GM18873 (cell line): ENCODE data around the gene CNN2.
"Not testable (repeated sequence)": the region's sequence is repeated elsewhere in the genome, so short reads cannot be mapped to it uniquely, and the experiment has no call there.

Experiments
- ATAC-seq: cut with Tn5 transposase; IDR thresholded peaks from one replicate; pipeline ENCODE4 v1.9.1; 2021; ENCODE audit warnings: mild to moderate bottlenecking, moderate library complexity, moderate number of reproducible peaks; ENCODE audit not compliant: unreplicated experiment, low FRiP score

CNN2 gene

DNA sequence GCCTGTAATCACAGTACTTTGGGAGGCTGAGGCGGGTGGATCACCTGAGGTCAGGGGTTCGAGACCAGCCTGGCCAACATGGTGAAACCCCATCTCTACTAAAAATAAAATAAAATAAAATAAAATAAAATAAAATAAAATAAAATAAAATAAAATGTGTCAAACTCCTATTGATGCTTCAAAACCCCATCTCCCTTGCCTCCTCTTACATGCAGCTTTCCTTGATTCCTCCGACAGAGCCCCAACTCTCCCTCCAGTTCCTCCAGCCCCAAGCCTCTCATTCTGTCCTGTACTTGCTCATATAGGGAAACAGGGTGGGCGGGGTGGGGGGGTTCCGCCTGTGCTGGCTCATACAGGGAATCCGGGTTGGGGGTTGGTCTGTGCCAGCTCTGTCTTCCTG is 1.3 kb upstream of the CNN2 start:
- not testable (repeated sequence) for ATAC-seq

- ATAC-seq, result no peak
Observed at GRCh38 chr19:1026783-1027649, 608 bp downstream of the CNN2 start.

- no peak for ATAC-seq
Observed at GRCh38 chr19:1027650-1028061, 1.2 kb downstream of the CNN2 start.

DNA sequence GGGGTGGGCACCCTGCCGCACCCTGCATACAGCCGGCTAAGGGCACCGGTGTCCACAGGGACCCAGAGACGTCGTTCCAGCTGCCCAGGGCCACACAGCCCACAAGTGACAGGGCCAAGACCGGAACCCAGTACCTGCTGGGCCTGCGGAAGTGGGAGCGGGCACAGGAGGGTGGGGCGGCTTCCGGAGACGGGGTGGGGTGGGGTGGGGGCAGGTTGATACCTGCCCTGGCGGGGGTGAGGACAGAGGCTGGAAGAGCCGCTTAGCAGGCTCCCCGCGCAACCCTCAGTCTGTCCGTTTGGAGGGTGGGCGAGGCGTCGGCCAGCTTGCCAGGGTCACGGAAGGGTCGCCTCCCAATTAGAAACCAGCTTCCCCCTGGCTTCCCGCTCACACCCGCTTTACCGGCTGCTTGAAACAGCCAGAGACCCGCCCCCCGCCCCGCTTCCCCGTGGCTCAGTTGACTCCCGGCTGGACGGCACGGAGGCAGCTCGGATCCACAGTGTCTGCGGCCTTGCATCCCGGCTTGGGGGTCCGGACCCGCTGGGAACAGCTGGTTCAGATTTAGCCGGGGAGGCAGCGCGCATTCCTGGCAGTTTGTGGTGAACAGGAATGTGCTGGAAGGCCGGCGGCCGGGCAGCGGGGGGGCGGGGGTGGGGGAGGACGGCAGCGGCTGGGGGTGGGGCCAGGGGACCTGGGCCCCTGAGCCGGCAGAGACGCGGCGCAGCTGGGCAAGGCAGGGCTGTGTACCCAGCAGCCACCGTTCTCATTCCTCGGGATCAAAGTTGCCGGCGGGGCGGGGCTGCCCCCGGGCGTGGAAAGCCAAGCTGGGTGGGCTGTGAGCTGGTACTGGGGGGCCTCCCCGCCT is 1.9 kb downstream of the CNN2 start:
- no peak for ATAC-seq

DNA sequence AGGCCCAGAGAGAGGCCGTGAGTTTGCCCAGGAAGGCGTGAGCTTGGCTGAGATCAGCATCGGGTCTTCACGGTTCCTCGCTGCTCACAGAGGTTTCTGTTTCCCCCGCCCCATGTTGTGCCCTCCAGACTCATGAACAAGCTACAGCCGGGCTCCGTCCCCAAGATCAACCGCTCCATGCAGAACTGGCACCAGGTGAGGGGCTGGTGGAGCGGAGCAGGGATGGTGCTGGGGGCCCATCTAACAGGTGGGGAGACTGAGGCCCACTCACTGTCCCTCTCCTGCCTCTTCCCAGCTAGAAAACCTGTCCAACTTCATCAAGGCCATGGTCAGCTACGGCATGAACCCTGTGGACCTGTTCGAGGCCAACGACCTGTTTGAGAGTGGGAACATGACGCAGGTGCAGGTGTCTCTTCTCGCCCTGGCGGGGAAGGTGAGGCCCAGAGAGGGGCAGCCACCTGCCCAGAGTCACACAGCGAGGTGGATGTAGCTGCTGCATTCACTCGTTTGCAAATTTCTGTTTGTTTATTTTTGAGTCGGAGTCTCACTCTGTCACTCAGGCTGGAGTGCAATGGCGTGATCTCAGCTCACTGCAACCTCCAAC is 6.0 kb downstream of the CNN2 start:
- no peak for ATAC-seq

DNA sequence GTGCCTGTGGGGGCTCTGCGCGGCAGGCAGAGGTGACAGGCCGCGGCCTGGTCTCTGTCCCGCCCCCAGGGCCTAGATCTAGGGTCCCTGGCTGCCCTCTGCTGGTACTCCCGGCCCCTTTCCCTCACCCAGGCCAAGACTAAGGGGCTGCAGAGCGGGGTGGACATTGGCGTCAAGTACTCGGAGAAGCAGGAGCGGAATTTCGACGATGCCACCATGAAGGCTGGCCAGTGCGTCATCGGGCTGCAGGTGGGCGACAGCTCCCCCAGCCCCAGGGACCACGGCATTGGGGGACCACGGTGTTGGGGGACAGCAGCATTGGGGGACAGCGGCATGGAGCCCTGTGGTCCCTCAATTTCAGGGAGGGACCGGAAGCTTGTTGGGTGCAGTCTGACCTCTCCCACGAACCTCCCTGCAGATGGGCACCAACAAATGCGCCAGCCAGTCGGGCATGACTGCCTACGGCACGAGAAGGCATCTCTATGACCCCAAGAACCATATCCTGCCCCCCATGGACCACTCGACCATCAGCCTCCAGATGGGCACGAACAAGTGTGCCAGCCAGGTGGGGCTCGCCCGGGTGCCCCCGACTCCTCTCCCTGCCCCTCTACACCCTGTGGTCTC is 9.7 kb downstream of the CNN2 start:
- ATAC-seq, result no peak

DNA sequence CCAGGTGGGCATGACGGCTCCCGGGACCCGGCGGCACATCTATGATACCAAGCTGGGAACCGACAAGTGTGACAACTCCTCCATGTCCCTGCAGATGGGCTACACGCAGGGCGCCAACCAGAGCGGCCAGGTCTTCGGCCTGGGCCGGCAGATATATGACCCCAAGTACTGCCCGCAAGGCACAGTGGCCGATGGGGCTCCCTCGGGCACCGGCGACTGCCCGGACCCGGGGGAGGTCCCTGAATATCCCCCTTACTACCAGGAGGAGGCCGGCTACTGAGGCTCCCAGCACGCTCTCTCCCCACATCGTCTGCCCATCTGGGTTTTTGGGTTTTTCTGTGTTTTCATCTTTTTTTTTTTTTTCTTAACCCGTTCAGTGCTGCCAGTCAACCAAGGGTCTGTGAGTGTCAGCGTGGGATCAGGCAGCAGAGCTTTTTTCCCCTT is 11.2 kb downstream of the CNN2 start:
- no peak for ATAC-seq

DNA sequence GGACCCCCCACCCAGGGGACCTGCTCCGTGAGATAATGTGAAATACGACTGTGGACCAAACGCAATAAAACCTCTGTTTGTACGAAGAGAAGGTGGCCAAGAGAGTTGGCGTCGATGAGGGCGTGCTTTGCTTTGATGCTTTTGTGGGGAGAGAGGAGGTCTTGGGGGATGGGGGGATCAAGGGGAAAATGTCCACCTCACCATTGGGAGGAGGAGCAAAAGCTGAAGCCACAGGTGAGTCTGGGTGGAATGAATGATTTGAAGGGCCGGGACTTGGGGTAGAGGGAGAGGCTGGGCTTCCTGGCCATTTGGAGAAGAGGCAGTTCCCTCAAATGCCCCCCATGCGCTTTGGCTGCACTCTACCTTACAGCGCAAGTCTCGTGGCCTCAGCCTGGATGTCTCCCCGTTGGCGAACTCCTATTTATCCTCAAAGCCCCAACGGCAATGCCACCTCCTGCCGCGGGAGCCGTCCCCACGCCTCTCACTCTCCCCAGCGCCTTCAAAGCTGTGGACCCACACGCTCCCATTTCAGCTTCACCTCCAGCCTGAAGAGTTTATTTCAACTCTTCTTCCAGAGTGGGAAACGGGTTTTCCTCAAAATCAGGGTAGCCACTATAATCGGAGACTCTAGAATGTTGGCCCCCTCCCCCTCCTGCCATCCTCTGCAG is 12.7 kb downstream of the CNN2 start:
- ATAC-seq, result no peak

GRCh38 chr19:1039646-1040475 is 13.5 kb downstream of the CNN2 start, which contains the start of gene ABCA7:
ABCA7 (plus strand) TSS chr19:1040107; CDS start chr19:1041362, 1,255 bp downstream.
- peak; percentile 63 for ATAC-seq

DNA sequence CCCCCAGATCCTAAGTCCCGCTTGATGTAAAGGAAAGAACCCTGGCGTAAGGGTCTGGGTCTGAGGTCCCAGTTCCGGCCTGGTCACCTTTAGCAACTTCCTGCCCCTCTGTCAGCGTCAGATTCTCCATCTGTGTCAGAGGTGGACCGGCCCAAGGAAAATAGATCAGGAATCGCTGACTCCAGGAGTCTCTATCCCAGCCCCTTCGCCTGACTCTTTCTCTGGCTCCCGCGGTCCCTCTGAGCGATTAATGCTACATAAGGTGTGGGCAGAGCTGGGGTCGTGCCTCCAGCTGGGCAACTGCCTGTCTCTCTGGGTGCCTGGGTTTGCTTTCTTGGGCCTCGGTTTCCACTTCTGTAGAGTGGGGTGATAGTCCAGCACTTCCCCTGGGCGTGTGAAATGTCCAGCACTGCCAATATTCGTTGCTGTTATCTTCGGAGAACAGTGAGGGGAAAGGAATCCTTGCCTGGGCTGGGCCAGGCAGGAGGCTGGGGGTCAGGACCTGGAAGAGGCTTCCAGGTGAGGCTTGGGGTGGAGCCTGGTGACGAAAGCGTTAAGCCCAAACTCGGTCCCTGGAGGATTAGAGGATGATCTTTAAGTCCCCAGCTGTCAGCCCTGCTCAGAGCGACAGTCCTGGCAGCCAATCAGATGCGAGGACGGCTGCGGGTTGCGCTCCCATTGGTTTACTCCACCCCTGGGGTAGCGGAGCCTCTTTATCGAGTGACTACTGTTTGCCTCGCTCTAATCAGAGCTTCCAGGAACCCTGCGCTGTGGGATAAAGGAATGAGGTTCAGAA is 14.3 kb downstream of the CNN2 start:
- ATAC-seq, result peak; percentile 33

DNA sequence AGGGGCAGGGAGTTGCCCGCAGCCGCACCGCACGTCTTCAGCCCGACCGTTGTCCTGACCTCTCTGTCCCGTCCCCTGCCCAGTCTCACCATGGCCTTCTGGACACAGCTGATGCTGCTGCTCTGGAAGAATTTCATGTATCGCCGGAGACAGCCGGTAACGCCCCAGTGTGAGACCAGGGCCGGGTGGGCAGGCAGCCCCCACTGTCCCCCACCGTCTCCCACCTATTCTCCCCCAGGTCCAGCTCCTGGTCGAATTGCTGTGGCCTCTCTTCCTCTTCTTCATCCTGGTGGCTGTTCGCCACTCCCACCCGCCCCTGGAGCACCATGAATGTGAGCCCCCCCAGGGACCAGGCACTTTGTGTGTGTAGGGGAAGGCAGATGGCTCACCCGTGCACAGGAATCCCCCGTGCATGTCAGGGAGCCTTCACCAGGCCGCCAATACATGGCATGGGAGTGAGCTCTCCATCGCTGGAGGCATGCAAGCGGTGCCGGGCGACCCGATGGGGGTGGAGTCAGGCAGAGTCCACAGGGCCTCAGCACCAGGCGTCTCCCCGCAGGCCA is 14.9 kb downstream of the CNN2 start:
- no peak for ATAC-seq

- no peak for ATAC-seq
Observed at GRCh38 chr19:1041835-1042685, 15.7 kb downstream of the CNN2 start.

- no peak for ATAC-seq
Observed at GRCh38 chr19:1042689-1043511, 16.5 kb downstream of the CNN2 start.

GRCh38 chr19:1045247-1045603 is 18.8 kb downstream of the CNN2 start:
- ATAC-seq, result no peak

GRCh38 chr19:1046117-1046626 is 19.8 kb downstream of the CNN2 start:
- no peak for ATAC-seq
